NOMO-1 treated with DMSO at 0.1 percent for 48 hours (cell line): ENCODE data around the gene PPEF1.
"Not testable (repeated sequence)": the region's sequence is repeated elsewhere in the genome, so short reads cannot be mapped to it uniquely, and the experiment has no call there.

Source experiments
- DNase-seq: peaks from one replicate; lab custom pipeline; 2025; ENCODE audit not compliant: unreplicated experiment; lab: John Stamatoyannopoulos, UW

The PPEF1 gene

GRCh38 chrX:18702362-18703195 is 4.9 kb upstream of the PPEF1 start:
- no peak for DNase-seq

GRCh38 chrX:18709833-18710232 is 2.4 kb downstream of the PPEF1 start:
- no peak for DNase-seq

GRCh38 chrX:18714910-18715309 is 7.5 kb downstream of the PPEF1 start:
- no peak for DNase-seq

- no peak for DNase-seq
These were observed 12.4 kb downstream of the PPEF1 start for GRCh38 chrX:18719852-18720251.

DNA sequence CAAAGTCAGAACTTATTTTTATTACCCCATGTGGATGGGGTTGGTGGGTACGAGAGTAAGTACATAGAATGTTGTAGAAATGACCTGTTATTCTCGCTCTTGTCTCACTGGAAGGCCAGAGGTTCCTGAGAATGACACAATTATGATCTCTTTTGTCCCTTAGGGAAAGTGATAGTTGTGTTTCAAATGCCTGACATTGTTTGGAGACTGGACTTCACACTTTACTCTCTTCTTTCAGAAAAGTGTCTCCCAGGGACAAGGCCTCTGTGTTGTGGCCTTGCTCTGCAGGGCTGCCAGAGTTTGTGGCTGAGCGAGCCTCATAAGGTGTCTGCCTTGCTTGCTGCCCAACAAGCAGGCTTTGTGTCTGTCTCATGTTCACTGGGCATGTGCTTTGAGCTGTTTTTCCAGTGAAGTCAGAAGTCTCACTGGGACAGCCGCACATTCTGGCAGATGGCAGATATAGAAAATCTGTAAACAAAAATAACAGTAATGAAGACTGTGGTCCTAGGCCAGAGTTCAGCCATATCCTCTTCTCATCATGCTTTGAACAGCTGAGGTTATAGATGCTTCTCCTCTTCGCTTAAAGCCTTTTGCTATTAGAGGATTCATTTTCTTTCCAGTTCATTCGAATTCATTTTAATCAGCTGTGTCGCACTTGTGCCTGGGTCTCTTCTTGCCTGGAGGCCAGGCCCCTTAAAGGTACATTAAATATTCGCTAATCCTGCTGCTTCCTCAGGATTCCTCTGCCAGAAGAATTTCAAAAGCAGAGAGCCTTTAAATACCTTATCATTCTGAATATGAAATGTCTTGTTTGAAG is 14.4 kb downstream of the PPEF1 start:
- no peak for DNase-seq

DNA sequence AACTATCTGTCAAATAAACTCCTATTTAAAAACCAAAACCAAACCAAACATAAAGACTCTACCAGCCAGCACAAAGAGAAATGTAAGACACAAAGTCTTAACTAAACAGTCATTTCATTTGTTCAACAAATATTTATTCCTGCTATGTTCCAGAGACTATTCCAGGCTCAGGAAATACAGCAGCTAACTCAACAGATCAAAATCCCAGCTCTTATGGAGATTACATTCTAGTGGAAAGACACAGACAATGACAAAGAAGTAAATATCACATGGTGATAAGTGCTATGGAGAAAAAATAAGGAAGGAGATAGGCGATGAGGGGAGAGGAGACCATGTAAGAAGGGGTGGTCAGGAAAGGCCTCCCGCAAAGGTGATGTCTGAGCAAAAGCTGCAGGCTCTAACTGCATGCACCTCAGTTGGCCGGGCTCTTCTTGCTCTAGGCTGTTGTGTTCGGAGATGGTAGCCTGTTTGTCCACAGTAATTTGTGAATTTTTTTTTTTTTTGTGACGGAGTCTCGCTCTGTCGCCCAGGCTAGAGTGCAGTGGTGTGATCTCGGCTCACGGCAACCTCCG is 15.1 kb downstream of the PPEF1 start:
- DNase-seq: no peak

DNA sequence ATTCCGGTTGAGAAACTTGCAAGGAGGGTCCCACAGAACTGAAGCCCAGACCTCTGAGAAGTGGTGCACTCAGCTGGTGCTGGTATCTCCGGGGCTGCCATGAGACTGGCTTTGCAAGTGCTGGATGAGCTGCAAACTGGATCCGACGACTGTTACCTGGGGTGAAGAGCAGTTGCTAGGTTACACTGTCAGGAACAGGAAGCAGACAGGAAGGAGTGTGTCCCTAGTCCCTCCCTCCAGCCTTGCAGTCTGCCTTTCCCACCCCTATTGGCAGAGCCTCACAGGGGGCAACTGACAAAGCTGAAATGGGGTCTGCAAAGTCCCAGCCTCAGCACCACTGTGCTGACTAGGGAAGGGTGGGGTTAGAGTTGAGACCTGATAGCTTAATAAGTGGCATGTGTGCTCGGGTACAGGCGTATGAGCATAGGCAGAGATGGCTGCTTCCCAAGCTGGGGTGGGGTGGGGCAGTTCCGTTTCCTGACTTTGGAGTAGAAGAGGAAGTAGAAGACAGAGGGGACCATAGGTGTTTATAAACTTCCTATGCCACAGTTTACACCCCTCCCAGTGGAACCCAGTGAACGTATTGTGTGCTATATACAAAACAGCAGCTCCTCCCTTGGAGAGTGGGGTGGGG is 18.0 kb downstream of the PPEF1 start:
- DNase-seq: no peak

DNA sequence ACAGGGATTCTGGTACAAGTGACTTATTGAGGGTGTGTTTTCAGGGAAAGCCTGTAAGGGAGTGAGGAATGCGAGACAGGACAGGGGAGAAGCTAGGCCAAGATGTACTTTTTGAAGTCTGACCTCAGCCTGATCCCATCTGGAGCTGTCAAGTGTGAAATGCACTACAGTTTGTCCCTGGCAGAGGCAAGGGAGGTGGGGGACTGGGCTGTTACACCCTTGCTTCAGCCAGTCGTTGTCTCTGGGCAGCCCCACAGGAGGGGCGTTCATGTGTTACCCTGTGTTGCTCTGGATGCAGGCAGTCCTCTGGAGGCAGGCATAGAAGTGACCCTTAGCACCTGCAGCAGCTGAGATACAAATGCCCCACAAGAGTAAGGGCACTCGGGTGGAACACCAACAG is 25.8 kb downstream of the PPEF1 start:
- DNase-seq: no peak

- not testable (repeated sequence) for DNase-seq
These were observed 32.2 kb downstream of the PPEF1 start for GRCh38 chrX:18739609-18740008.

DNA sequence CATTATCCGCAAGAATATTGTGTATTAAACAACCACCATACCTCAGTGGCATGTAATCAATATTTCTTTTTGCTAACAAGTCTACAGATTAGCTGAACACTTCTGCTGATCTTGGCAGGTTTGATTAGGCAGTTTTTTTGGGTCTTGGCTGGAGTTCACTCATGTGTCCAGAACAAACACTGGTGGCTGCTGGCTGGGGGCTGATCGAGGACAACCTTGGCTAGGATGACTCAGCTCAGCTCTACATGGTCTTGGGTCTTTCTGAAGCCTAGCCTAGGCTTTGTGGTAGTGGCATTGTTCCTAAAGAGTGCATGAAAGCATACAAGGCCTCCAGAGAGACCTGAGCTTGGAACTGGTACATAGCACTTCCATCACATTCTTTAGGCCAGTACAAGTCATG is 41.1 kb downstream of the PPEF1 start:
- no peak for DNase-seq

GRCh38 chrX:18753631-18754030 is 46.2 kb downstream of the PPEF1 start:
- no peak for DNase-seq

DNA sequence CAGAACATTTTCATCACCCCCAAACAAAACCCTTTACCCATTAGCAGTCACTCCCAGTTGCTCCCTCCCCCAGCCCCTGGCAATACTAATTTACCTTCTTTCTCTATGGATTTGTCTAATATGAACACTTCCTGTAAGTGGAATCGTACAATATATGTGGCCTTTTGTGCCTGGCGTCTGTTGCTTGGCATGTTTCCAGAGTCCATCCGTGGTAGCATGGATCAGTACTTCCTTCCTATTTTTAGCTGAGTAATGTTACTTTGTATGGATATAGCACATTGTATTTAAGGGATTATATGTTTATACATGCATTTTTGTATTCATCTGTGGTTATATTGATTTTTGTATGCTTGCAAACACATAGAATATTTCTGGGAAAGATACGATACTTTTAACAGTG is 48.2 kb downstream of the PPEF1 start:
- no peak for DNase-seq

- no peak for DNase-seq
These were observed 50.8 kb downstream of the PPEF1 start for GRCh38 chrX:18757956-18758932.

DNA sequence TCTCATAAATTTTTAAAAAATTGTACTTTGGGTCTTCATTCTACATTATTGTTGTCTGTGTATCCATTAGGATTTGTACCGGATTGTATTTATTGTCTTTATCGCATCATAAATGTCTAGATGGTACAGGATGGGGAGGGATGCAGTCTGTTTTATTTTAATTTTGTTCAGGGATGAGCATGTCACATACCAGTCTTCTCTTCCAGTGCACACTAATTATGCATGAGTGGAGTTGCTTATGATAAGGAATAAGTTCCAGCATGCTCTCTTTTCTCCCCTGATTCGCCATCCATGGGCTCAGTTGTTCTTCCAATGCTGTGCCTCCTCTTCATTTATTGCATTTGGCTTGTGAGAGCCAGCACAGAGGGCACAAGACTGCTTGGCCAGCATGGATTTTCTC is 54.3 kb downstream of the PPEF1 start:
- DNase-seq: no peak

- DNase-seq: not testable (repeated sequence)
These were observed 55.7 kb downstream of the PPEF1 start for GRCh38 chrX:18763106-18763505.

- no peak for DNase-seq
These were observed 61.9 kb downstream of the PPEF1 start for GRCh38 chrX:18769364-18769763.

DNA sequence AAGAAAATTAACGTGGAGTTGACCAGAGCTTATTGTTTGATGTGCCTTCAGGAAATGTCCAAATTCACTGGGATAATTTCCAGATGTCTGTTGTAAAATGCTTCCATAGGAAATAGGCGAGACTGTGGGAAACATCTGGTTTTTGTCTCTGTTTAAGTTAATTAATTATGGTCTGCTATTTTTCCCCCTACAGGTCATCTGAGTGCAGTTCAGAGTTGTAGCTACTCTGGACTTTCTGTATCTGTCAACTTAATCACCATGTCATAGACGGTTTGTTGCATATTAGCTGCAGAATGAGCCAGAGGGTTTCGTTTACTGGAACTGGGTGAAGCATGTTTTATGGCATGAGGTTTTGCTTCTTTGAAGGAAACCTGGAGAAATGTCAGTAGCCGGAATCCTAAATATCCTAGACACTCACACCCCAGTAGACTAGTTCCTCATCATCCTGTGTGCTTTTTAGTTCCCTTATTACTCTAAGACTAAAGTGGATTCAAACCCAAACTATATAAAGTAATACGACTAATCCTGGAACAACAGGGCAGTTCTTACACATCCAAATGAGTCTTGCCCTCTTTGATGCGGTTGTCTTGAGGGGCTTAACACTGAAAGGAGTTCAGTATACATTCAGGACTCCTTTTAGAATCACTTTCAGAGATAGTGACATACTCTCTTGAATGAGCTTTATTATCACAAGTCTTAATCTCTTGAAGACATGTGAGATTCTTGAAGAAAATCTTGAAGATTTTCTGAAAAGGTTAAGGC is 62.5 kb downstream of the PPEF1 start:
- no peak for DNase-seq

GRCh38 chrX:18789916-18790315 is 82.5 kb downstream of the PPEF1 start:
- no peak for DNase-seq

DNA sequence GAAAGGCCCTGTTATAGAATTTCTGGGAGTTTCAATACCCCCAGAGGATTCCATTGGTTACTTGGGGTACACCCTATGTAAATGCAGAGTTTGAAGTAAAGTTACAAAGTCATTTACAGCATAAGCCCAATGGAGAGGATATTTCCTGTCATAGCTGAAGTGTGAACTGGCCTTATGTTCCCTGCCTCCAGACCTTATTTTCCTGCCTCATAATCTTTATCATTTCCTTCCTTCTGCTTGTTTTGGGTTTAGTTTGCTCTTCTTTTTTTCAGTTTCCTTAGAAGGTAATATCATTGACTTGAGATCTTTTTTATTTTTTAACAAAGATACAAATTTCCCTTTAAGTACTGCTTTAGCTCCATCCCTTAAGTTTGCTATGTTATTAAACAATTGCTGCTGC is 85.4 kb downstream of the PPEF1 start:
- DNase-seq: no peak
